Neutrophil (primary cell): ENCODE measurements around the gene CTBP1.

Source experiments
- H3K27ac ChIP-seq: fragments of 200-600 bp; sonication (generic); 2 replicates; pipeline ENCODE4 v1.5.1; 2016; ENCODE audit warnings: mild to moderate bottlenecking, moderate library complexity
- H3K27me3 ChIP-seq: fragments of 200-600 bp; sonication (generic); 2 replicates; pipeline ENCODE4 v1.6.0; 2016; ENCODE audit warnings: mild to moderate bottlenecking
- H3K36me3 ChIP-seq: fragments of 200-600 bp; sonication (generic); 2 replicates; pipeline ENCODE4 v1.5.1; 2017
- H3K4me1 ChIP-seq, 2 experiments: fragments of 200-600 bp in 1 of 2; sonication (generic) in 1 of 2; 1 replicate in 1 of 2; 2 replicates in 1 of 2; pipeline versions ENCODE4 v1.5.1 to v1.6.1; 2013 to 2016; ENCODE audit warnings: low read depth in 1 of 2, low read length in 1 of 2, mild to moderate bottlenecking in 1 of 2, moderate library complexity in 1 of 2; ENCODE audit not compliant: control insufficient read depth in 1 of 2, insufficient read depth in 1 of 2
- H3K4me3 ChIP-seq, 2 experiments: fragments of 200-600 bp in 1 of 2; sonication (generic) in 1 of 2; 1 replicate in 1 of 2; 2 replicates in 1 of 2; pipeline ENCODE4 v1.5.1; 2013 to 2016; ENCODE audit warnings: low read depth in 1 of 2, low read length in 1 of 2, mild to moderate bottlenecking in 1 of 2, moderate library complexity in 1 of 2
- H3K9me3 ChIP-seq: fragments of 200-600 bp; sonication (generic); 2 replicates; pipeline ENCODE4 v1.5.1; 2016
- TF ChIP-seq, protein P1 (sequence below): fragments of 200-600 bp; sonication (generic); IDR thresholded peaks from 2 replicates; pipeline ENCODE4 v1.5.1; 2016; ENCODE audit warnings: antibody characterized with exemption

The CTBP1 gene

DNA sequence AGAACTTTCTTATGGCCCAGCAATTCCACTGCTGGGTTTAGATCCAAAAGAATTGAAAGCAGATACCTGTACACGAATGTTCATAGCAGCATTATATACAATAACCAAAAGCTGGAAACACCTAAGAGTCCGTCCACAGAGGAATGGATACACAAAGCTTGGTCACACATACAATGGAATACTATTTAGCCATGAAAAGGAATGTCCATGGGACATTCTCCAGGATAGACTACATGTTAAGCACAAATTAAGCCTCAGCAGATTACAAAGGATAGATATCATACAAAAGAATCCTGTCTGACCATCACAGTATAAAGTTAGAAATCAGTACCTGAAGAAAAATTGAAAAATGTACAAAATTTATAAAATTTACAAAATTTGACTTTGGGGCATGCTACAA lies 28.1 kb upstream of the CTBP1 start:
- Histone ChIP-seq H3K36me3 (no peaks in the 10 kb centered on the region), H3K27ac (no peak overlapping the region), H3K4me1 (peaks cover 8 to 9% of the 10 kb centered on the region in 2 experiments), H3K27me3 (no peaks in the 10 kb centered on the region), H3K4me3 (no peak overlapping the region), H3K9me3 (no peaks in the 10 kb centered on the region)
- TF ChIP-seq, protein P1, sequence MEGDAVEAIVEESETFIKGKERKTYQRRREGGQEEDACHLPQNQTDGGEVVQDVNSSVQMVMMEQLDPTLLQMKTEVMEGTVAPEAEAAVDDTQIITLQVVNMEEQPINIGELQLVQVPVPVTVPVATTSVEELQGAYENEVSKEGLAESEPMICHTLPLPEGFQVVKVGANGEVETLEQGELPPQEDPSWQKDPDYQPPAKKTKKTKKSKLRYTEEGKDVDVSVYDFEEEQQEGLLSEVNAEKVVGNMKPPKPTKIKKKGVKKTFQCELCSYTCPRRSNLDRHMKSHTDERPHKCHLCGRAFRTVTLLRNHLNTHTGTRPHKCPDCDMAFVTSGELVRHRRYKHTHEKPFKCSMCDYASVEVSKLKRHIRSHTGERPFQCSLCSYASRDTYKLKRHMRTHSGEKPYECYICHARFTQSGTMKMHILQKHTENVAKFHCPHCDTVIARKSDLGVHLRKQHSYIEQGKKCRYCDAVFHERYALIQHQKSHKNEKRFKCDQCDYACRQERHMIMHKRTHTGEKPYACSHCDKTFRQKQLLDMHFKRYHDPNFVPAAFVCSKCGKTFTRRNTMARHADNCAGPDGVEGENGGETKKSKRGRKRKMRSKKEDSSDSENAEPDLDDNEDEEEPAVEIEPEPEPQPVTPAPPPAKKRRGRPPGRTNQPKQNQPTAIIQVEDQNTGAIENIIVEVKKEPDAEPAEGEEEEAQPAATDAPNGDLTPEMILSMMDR, result no peak

- TF ChIP-seq, protein P1, result no peak
- Histone ChIP-seq H3K9me3 (no peaks in the 10 kb centered on the region), H3K27me3 (no peaks in the 10 kb centered on the region)
These were observed 25.9 kb upstream of the CTBP1 start for GRCh38 chr4:1274871-1275270.

GRCh38 chr4:1271686-1272085 lies 22.8 kb upstream of the CTBP1 start:
- H3K27ac ChIP-seq, result no peak overlapping the region
- no peaks in the 10 kb centered on the region for H3K9me3 ChIP-seq
- H3K36me3 ChIP-seq, result no peaks in the 10 kb centered on the region
- H3K4me1 ChIP-seq, result peaks cover 0 to 3% of the 10 kb centered on the region in 2 experiments
- H3K27me3 ChIP-seq, result no peaks in the 10 kb centered on the region
- TF ChIP-seq, protein P1, result no peak
- H3K4me3 ChIP-seq, result no peak overlapping the region

More at GRCh38 chr4:1274871-1275270, 25.9 kb upstream of the CTBP1 start:
- Histone ChIP-seq H3K27ac (no peak overlapping the region), H3K4me1 (no peaks in the 10 kb centered on the region), H3K4me3 (no peak overlapping the region), H3K36me3 (no peaks in the 10 kb centered on the region)

DNA sequence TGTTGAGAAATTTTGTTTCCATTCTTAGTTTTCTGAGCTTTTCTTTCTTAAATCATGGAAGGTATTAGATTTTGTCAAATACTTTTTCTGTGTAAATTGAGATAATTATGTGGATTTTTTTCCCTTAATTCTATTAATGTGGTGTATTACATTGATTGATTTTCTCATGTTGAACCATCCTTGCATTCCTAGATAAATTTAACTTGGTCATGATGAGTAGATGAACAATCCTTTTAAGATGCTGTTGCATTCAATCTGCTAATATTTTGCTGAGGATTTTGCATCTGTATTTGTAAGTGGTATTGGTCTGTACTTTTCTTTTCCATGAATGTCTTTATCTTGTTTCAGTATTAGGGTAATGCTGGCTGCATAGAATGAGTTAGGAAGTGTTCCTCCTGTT lies 20.3 kb upstream of the CTBP1 start:
- H3K4me1 ChIP-seq, result peaks cover 0 to 3% of the 10 kb centered on the region in 2 experiments
- H3K9me3 ChIP-seq, result no peaks in the 10 kb centered on the region
- no peaks in the 10 kb centered on the region for H3K36me3 ChIP-seq
- H3K27ac ChIP-seq, result no peak overlapping the region
- TF ChIP-seq, protein P1, result no peak
- no peak overlapping the region for H3K4me3 ChIP-seq
- no peaks in the 10 kb centered on the region for H3K27me3 ChIP-seq

DNA sequence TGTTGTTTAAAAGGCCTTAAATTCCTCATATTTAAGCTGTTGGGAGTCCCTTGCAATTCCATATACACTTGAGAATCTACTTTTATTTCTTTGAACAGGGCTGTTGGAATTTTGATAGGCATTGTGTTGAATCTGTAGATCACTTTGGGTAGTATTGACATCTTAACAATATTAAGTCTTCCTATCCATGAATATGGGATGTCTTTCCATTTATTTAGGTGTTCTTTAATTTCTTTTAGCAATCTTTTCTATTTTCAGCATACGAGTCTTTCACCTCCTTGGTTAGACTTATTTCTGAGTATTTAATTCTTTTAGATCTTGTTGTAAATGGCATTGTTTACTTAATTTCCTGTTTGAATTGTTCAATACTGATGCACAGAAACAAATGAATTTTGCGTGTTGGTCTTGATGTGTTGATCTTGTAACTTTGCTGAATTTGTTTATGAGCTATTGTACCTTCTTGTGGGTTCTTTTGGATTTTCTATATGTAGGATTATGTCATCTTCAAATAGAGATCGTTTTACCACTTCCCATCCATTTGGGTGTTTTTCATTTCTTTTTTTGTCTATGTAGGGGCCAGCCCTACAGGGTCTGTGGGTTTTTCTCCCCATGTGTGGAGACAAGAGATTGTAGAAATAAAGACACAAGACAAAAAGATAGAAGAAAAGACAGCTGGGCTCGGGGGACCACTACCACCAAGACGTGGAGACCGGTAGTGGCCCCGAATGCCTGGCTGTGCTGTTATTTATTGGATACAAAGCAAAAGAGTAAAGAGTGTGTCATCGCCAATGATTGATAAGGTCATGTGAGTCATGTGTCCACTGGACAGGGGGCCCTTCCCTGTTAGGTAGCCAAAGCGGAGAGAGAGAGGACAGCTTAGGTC lies 18.2 kb upstream of the CTBP1 start:
- Histone ChIP-seq H3K36me3 (no peaks in the 10 kb centered on the region), H3K4me3 (no peak overlapping the region), H3K27ac (no peak overlapping the region), H3K4me1 (peaks cover 0 to 3% of the 10 kb centered on the region in 2 experiments), H3K9me3 (no peaks in the 10 kb centered on the region), H3K27me3 (no peaks in the 10 kb centered on the region)
- TF ChIP-seq, protein P1, result no peak
